ENCODE data around the gene OLFM1.

GRCh38 chr9:135048758-135049444 is 38.6 kb upstream of the OLFM1 start:
- TF ChIP-seq POLR2A (IDR thresholded peaks at IDR 0.05; ENCODE audit: low read depth) (no peak), POLR2AphosphoS5 (IDR thresholded peaks at IDR 0.05) (no peak)
- TF ChIP-seq, protein P1, sequence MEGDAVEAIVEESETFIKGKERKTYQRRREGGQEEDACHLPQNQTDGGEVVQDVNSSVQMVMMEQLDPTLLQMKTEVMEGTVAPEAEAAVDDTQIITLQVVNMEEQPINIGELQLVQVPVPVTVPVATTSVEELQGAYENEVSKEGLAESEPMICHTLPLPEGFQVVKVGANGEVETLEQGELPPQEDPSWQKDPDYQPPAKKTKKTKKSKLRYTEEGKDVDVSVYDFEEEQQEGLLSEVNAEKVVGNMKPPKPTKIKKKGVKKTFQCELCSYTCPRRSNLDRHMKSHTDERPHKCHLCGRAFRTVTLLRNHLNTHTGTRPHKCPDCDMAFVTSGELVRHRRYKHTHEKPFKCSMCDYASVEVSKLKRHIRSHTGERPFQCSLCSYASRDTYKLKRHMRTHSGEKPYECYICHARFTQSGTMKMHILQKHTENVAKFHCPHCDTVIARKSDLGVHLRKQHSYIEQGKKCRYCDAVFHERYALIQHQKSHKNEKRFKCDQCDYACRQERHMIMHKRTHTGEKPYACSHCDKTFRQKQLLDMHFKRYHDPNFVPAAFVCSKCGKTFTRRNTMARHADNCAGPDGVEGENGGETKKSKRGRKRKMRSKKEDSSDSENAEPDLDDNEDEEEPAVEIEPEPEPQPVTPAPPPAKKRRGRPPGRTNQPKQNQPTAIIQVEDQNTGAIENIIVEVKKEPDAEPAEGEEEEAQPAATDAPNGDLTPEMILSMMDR (IDR thresholded peaks at IDR 0.05) = no peak

All from esophagus muscularis mucosa (tissue), 3 donors.